ENCODE measurements around the gene FKBP11.

DNA sequence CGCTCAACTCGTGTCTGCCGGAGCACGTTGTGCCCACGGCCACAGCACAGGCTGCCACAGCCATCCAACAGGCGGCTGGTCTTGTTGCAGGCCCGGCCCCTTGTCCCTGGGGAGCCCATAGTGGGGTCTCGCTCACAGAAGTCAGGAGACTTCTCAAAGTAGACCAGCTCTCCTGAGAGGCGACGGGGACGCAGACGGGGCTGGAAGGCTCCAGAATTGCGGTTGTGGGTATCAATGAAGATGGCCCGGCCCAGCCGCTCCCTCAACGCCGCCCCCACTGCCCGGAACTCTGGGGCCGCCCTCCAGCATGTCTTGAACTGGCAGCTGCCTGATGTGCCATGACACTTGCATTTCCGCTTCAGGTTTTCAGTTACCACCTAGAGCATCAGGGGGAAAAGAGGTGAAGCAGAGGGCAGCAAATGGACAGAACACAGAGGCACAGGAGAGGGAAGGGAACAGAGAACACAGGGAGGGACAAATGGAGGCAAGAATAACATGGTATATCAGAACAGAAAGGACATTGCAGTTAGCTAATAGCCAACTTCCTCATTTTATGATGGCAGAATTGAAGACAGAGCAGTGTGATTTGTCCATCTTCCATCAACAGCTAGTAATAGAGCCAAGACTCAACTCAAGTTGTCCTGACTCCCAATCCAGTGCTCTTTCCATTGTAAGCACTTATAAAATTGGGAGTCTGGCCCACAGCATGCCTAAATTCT lies 41.0 kb upstream of the FKBP11 start:
- no peak for TF ChIP-seq POLR2A (IDR thresholded peaks at IDR 0.05; ENCODE audit: low read length)
- no peak for TF ChIP-seq GATA1 (IDR thresholded peaks at IDR 0.05; ENCODE audit: low read depth, low read length)
